ENCODE measurements around the gene FBXL15. TPM values are rescaled to one million over a fixed set of nuclear protein-coding genes. Genes with fewer than 3 reads are reported as not detected.

FBXL15 gene
- total RNA-seq: 10 to 100 TPM; 18.6 to 41.9 (median 26.1) TPM

- H3K4me3 ChIP-seq: peak within 1 kb of the TSS; percentile 78 to 79
- WGBS, 2 donors (ENCODE audit: low coverage in 1 of 2): 0% methylated on average over 1 to 11 of the region's 66 CpGs
- peak within 1 kb of the TSS; percentile 73 to 95 (median 89) for H3K27ac ChIP-seq
- no peaks in the 10 kb centered on the region for H3K9me3 ChIP-seq
- peaks cover 0 to 24% of the 10 kb centered on the region in 2 donors for H3K36me3 ChIP-seq
- H3K4me1 ChIP-seq: peaks cover 5 to 47% (median 29%) of the 10 kb centered on the region in 3 donors
- peak; percentile 94 for ATAC-seq
- TF ChIP-seq POLR2A (IDR thresholded peaks at IDR 0.05): no peak
- TF ChIP-seq CTCF (IDR thresholded peaks at IDR 0.05): no peak
- TF ChIP-seq POLR2AphosphoS5 (IDR thresholded peaks at IDR 0.05): peak; percentile 37
- no peak for TF ChIP-seq EP300 (IDR thresholded peaks at IDR 0.05)
- peaks cover 32% of the 10 kb centered on the region for H3K27me3 ChIP-seq
Observed at GRCh38 chr10:102420714-102421506, at the start of gene FBXL15. Gene FBXL15 (plus strand): TSS chr10:102420836. CDS start chr10:102421130, 294 bp downstream.

- H3K27ac ChIP-seq: no peak overlapping the region
- peaks cover 0 to 12% (median 0%) of the 10 kb centered on the region in 3 donors for H3K9me3 ChIP-seq
- H3K4me1 ChIP-seq: no peaks in the 10 kb centered on the region
- no peak overlapping the region for H3K4me3 ChIP-seq
- H3K36me3 ChIP-seq: peaks cover 23 to 100% of the 10 kb centered on the region in 2 donors
- 93 to 100% methylated on average over 2 of the region's 2 CpGs for WGBS, 2 donors (ENCODE audit: low coverage in 1 of 2)
- TF ChIP-seq CTCF (IDR thresholded peaks at IDR 0.05) (no peak), EP300 (IDR thresholded peaks at IDR 0.05) (no peak), POLR2AphosphoS5 (IDR thresholded peaks at IDR 0.05) (no peak), POLR2A (IDR thresholded peaks at IDR 0.05) (no peak)
- no peaks in the 10 kb centered on the region for H3K27me3 ChIP-seq
- no peak for ATAC-seq
Observed at GRCh38 chr10:102371295-102371694, 49.3 kb upstream of the FBXL15 start.

GRCh38 chr10:102375250-102375649, 45.4 kb upstream of the FBXL15 start:
- ATAC-seq: no peak
- Histone ChIP-seq H3K27me3 (no peaks in the 10 kb centered on the region), H3K27ac (no peak overlapping the region), H3K4me3 (no peak overlapping the region), H3K36me3 (peaks cover 6 to 100% of the 10 kb centered on the region in 2 donors), H3K9me3 (peaks cover 0 to 12% (median 0%) of the 10 kb centered on the region in 3 donors), H3K4me1 (no peaks in the 10 kb centered on the region)
- no peak for TF ChIP-seq CTCF (IDR thresholded peaks at IDR 0.05)
- TF ChIP-seq POLR2AphosphoS5 (IDR thresholded peaks at IDR 0.05): no peak
- no peak for TF ChIP-seq POLR2A (IDR thresholded peaks at IDR 0.05)
- TF ChIP-seq EP300 (IDR thresholded peaks at IDR 0.05): no peak
- 86 to 88% methylated on average over 4 to 5 of the region's 7 CpGs for WGBS, 2 donors (ENCODE audit: low coverage in 1 of 2)

GRCh38 chr10:102375867-102376266, 44.8 kb upstream of the FBXL15 start:
- ATAC-seq: no peak
- Histone ChIP-seq H3K4me1 (no peaks in the 10 kb centered on the region), H3K27me3 (no peaks in the 10 kb centered on the region), H3K27ac (no peak overlapping the region), H3K4me3 (no peak overlapping the region), H3K9me3 (peaks cover 0 to 7% (median 0%) of the 10 kb centered on the region in 3 donors), H3K36me3 (peaks cover under 1 to 100% of the 10 kb centered on the region in 2 donors)
- TF ChIP-seq EP300 (IDR thresholded peaks at IDR 0.05): no peak
- no peak for TF ChIP-seq CTCF (IDR thresholded peaks at IDR 0.05)
- TF ChIP-seq POLR2AphosphoS5 (IDR thresholded peaks at IDR 0.05): no peak
- no peak for TF ChIP-seq POLR2A (IDR thresholded peaks at IDR 0.05)
- whole genome bisulfite sequencing, 2 donors (ENCODE audit: low coverage in 1 of 2): 67 to 68% methylated on average over 2 of the region's 2 CpGs

GRCh38 chr10:102376901-102377300, 43.7 kb upstream of the FBXL15 start:
- ATAC-seq: no peak
- no peaks in the 10 kb centered on the region for H3K27me3 ChIP-seq
- no peaks in the 10 kb centered on the region for H3K9me3 ChIP-seq
- H3K4me3 ChIP-seq: no peak overlapping the region
- H3K36me3 ChIP-seq: peaks cover 0 to 100% of the 10 kb centered on the region in 2 donors
- H3K4me1 ChIP-seq: no peaks in the 10 kb centered on the region
- no peak for TF ChIP-seq POLR2A (IDR thresholded peaks at IDR 0.05)
- no peak overlapping the region for H3K27ac ChIP-seq
- WGBS, 2 donors (ENCODE audit: low coverage in 1 of 2): 83 to 89% methylated on average over 7 to 12 of the region's 12 CpGs

All from gastroesophageal sphincter (tissue), 4 donors.